Glutamatergic neuron (in vitro differentiated cells): ENCODE results near the gene CDK18. TPM values are rescaled to one million over a fixed set of nuclear protein-coding genes. Genes with fewer than 3 reads are reported as not detected.

Experiments
- DNase-seq: peaks from one replicate; pipeline ENCODE4 v3.0.0; 2022
- H3K27ac Mint-ChIP-seq: one replicate; pipeline ENCODE4 v1.8.0; 2020; ENCODE audit warnings: mild to moderate bottlenecking, mixed read lengths, inconsistent platforms; ENCODE audit not compliant: unreplicated experiment
- H3K27me3 Mint-ChIP-seq: one replicate; pipeline ENCODE4 v1.8.0; 2020; ENCODE audit warnings: mild to moderate bottlenecking, moderate library complexity, mixed read lengths, inconsistent platforms; ENCODE audit not compliant: unreplicated experiment
- H3K36me3 Mint-ChIP-seq: one replicate; pipeline ENCODE4 v1.8.0; 2020; ENCODE audit warnings: mild to moderate bottlenecking, mixed read lengths, inconsistent platforms; ENCODE audit not compliant: unreplicated experiment
- H3K4me1 Mint-ChIP-seq: one replicate; pipeline ENCODE4 v1.8.0; 2020; ENCODE audit warnings: mild to moderate bottlenecking, low read depth, mixed read lengths, inconsistent platforms; ENCODE audit not compliant: unreplicated experiment
- H3K4me3 Mint-ChIP-seq: one replicate; pipeline ENCODE4 v1.8.0; 2020; ENCODE audit warnings: mild to moderate bottlenecking, mixed read lengths, inconsistent platforms; ENCODE audit not compliant: unreplicated experiment
- H3K9me3 Mint-ChIP-seq: one replicate; pipeline ENCODE4 v1.8.0; 2020; ENCODE audit warnings: mild to moderate bottlenecking, moderate library complexity, mixed read lengths, inconsistent platforms; ENCODE audit not compliant: unreplicated experiment
- CTCF ChIP-seq: fragments of 200-600 bp; sonication (generic); IDR thresholded peaks from one replicate; pipeline ENCODE4 v1.5.0; 2021; ENCODE audit not compliant: partially characterized antibody, unreplicated experiment
- total RNA-seq: library from RNA; stranded (reverse); fragmentation: NEBNext Ultra II Directional; extraction: Animal tissue kit (Norgen Biotek cat#: 25700); gene quantifications from one replicate; pipeline ENCODE4 v1.2.1, GENCODE V29; 2021; ENCODE audit not compliant: unreplicated experiment

The CDK18 gene
- total RNA-seq, 1 donor from 2014 or later, result 1.7 TPM

GRCh38 chr1:205528887-205529825 lies 24.7 kb downstream of the CDK18 start:
- Mint-ChIP-seq H3K9me3 (no peaks in the 10 kb centered on the region), H3K4me3 (no peak overlapping the region), H3K4me1 (peaks cover 9% of the 10 kb centered on the region), H3K27me3 (peaks cover 3% of the 10 kb centered on the region), H3K27ac (no peak overlapping the region), H3K36me3 (no peaks in the 10 kb centered on the region)
- peak; percentile 98 for TF ChIP-seq CTCF
- DNase-seq, result peak; percentile 97

GRCh38 chr1:205530116-205530515 lies 25.6 kb downstream of the CDK18 start:
- Mint-ChIP-seq H3K27ac (no peak overlapping the region), H3K4me1 (peaks cover 6% of the 10 kb centered on the region), H3K4me3 (no peak overlapping the region), H3K9me3 (no peaks in the 10 kb centered on the region), H3K36me3 (no peaks in the 10 kb centered on the region), H3K27me3 (peaks cover 5% of the 10 kb centered on the region)
- DNase-seq, result no peak
- TF ChIP-seq CTCF, result no peak

- DNase-seq, result no peak
- H3K27ac Mint-ChIP-seq, result no peak overlapping the region
- peaks cover 1% of the 10 kb centered on the region for H3K9me3 Mint-ChIP-seq
- H3K36me3 Mint-ChIP-seq, result no peaks in the 10 kb centered on the region
- H3K4me3 Mint-ChIP-seq, result no peak overlapping the region
- peaks cover 5% of the 10 kb centered on the region for H3K27me3 Mint-ChIP-seq
- peaks cover 6% of the 10 kb centered on the region for H3K4me1 Mint-ChIP-seq
- no peak for TF ChIP-seq CTCF
These were observed 26.9 kb downstream of the CDK18 start for GRCh38 chr1:205531191-205532025.

- Mint-ChIP-seq H3K36me3 (no peaks in the 10 kb centered on the region), H3K27ac (no peak overlapping the region), H3K4me1 (peaks cover 6% of the 10 kb centered on the region), H3K27me3 (peaks cover 5% of the 10 kb centered on the region), H3K9me3 (peaks cover 1% of the 10 kb centered on the region), H3K4me3 (no peak overlapping the region)
- DNase-seq, result no peak
- TF ChIP-seq CTCF, result no peak
These were observed 27.8 kb downstream of the CDK18 start for GRCh38 chr1:205532026-205532898.
